ENCODE results near the gene GRIK4. TPM values are rescaled to one million over a fixed set of nuclear protein-coding genes. Genes with fewer than 3 reads are reported as not detected.

Gene GRIK4
- total RNA-seq, 4 donors from 2014 or later = 0.09 TPM; not detected in 3

- DNase-seq (ENCODE audit: low spot score) = no peak
- TF ChIP-seq, protein P1, sequence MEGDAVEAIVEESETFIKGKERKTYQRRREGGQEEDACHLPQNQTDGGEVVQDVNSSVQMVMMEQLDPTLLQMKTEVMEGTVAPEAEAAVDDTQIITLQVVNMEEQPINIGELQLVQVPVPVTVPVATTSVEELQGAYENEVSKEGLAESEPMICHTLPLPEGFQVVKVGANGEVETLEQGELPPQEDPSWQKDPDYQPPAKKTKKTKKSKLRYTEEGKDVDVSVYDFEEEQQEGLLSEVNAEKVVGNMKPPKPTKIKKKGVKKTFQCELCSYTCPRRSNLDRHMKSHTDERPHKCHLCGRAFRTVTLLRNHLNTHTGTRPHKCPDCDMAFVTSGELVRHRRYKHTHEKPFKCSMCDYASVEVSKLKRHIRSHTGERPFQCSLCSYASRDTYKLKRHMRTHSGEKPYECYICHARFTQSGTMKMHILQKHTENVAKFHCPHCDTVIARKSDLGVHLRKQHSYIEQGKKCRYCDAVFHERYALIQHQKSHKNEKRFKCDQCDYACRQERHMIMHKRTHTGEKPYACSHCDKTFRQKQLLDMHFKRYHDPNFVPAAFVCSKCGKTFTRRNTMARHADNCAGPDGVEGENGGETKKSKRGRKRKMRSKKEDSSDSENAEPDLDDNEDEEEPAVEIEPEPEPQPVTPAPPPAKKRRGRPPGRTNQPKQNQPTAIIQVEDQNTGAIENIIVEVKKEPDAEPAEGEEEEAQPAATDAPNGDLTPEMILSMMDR (IDR thresholded peaks at IDR 0.05) = no peak
- no peak for ATAC-seq (ENCODE audit: low FRiP score)
Observed at GRCh38 chr11:120867531-120867930, 356.0 kb downstream of the GRIK4 start.

DNA sequence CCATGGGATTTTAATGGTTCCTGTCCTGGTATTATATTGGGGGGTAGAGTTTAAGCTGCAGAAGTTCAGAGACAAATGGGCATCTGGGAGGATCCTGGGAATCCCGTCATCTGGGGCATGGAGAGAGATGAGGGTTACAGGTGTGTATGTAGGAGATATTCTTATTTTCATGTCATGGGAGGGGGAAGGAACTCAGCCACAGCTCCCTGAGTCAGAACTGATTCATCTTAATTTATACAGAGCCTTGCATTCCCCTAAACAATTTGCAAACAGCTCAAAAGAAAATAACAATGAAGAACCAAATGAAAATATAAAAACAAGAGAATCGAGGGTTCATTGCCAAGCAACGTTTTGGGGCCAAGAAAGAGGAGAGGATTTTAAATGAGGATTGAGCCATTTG lies 356.4 kb downstream of the GRIK4 start:
- ATAC-seq (ENCODE audit: low FRiP score) = no peak
- DNase-seq (ENCODE audit: low spot score) = no peak
- TF ChIP-seq, protein P1 (IDR thresholded peaks at IDR 0.05) = no peak

DNA sequence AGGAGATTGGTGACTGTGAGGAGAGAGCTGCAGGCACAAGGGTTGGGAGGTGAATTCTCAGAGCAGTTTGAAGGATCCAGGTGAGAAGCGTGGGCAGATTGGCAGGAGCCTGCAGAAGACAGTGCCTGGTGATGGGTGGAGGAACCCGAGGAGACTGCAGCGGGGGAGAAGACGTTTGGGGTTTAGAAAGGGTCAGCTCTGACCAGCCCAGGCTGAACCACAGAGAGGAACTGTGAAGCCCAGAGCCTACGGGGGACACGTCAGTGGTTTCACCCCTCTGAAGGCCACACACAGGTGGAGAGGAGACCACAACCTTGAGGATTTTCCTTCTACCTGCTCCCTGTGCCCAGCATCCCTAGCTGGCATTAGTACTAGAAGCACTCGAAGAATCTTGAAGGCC lies 357.5 kb downstream of the GRIK4 start:
- TF ChIP-seq, protein P1 (IDR thresholded peaks at IDR 0.05) = no peak

GRCh38 chr11:120869516-120870011 lies 358.0 kb downstream of the GRIK4 start:
- DNase-seq (ENCODE audit: low spot score) = no peak
- ATAC-seq (ENCODE audit: low FRiP score) = no peak
- TF ChIP-seq, protein P1 (IDR thresholded peaks at IDR 0.05) = no peak

More for the DNA sequence above, 357.5 kb downstream of the GRIK4 start:
- no peak for ATAC-seq (ENCODE audit: low FRiP score)
- no peak for DNase-seq (ENCODE audit: low spot score)

DNA sequence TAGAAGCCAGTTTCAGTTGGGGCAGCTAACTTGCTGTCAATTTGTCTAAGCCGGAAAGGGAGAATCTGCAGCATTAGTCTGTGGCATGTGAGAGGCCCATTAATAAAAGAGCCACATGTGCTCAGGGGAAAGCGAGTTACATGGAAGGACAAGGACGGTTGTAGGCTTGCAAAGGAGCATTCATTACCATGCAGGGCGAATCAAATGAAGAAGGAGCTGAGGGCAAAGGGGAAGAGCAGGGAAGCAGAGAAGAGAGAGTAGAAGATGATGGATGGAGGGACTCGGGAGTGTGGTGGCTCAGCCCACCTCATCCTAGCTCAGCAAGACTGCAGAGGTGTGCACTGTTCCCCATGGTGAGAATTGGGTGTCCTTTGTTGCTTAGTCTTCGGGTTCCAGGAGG lies 359.6 kb downstream of the GRIK4 start:
- TF ChIP-seq, protein P1 (IDR thresholded peaks at IDR 0.05) = no peak
- ATAC-seq (ENCODE audit: low FRiP score) (no peak), DNase-seq (ENCODE audit: low spot score) (no peak)

DNA sequence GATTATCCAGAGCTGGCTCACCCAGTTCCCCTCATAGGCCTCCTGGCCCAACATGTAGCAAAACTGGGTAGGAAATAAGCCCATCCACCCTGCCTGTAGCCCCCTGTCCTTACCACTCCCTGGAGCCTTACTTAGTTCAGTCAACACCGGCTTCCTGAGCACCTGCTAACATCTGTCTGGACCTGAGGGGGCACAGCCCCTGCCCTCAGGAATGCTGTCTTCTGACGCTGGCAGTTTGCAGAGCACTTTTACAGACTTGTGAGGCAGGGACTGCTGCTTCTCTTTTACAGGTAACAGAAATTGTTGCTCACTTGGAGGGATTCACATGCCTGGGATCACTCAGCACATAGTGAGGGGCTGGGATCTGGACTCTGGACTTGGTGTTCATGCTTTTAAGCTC lies 360.4 kb downstream of the GRIK4 start:
- ATAC-seq (ENCODE audit: low FRiP score) (no peak), DNase-seq (ENCODE audit: low spot score) (no peak)
- TF ChIP-seq, protein P1 (IDR thresholded peaks at IDR 0.05) = no peak

- DNase-seq (ENCODE audit: low spot score) (no peak), ATAC-seq (ENCODE audit: low FRiP score) (no peak)
- TF ChIP-seq, protein P1 (IDR thresholded peaks at IDR 0.05) = no peak
Observed at GRCh38 chr11:120873966-120874735, 362.6 kb downstream of the GRIK4 start.

Data from omental fat pad (tissue), 4 donors.